ENCODE data around the gene DDX6.

DDX6 gene

GRCh38 chr11:118799372-118799771 is 8.4 kb upstream of the DDX6 start:
- Histone ChIP-seq H3K27ac (ENCODE audit: low read length) (no peak overlapping the region), H3K79me2 (ENCODE audit: insufficient read depth, low read length) (no peaks in the 10 kb centered on the region), H3K36me3 (ENCODE audit: insufficient read depth, low read length) (no peaks in the 10 kb centered on the region), H4K20me1 (ENCODE audit: insufficient read depth, low read length) (no peaks in the 10 kb centered on the region), H3K4me2 (ENCODE audit: insufficient read depth, low read length) (no peak overlapping the region), H3K27me3 (ENCODE audit: insufficient read depth, low read length, poor library complexity) (no peaks in the 10 kb centered on the region), H3K9me3 (ENCODE audit: insufficient read depth, low read length, severe bottlenecking) (no peaks in the 10 kb centered on the region), H3K4me3 (ENCODE audit: low read depth in 1 of 2, low read length in 2 of 2) (no peak overlapping the region), H3K4me1 (ENCODE audit: insufficient read depth, low read length) (no peaks in the 10 kb centered on the region), H2AFZ (ENCODE audit: low read depth, low read length) (no peak overlapping the region), H3K9ac (ENCODE audit: low read depth, low read length) (no peak overlapping the region)
- DNase-seq = no peak
- no peak for ATAC-seq (ENCODE audit: insufficient read depth, low read depth)
- no peak for TF ChIP-seq CTCF (IDR thresholded peaks at IDR 0.05; ENCODE audit: borderline replicate concordance, extremely low read depth, low read length, poor library complexity, severe bottlenecking)
- TF ChIP-seq EZH2 (IDR thresholded peaks at IDR 0.05; ENCODE audit: borderline replicate concordance, low read depth, low read length, severe bottlenecking) = no peak

- peaks cover 10% of the 10 kb centered on the region for H3K4me1 ChIP-seq (ENCODE audit: insufficient read depth, low read length)
- no peaks in the 10 kb centered on the region for H3K9me3 ChIP-seq (ENCODE audit: insufficient read depth, low read length, severe bottlenecking)
- no peak for TF ChIP-seq EZH2 (IDR thresholded peaks at IDR 0.05; ENCODE audit: borderline replicate concordance, low read depth, low read length, severe bottlenecking)
- TF ChIP-seq CTCF (IDR thresholded peaks at IDR 0.05; ENCODE audit: borderline replicate concordance, extremely low read depth, low read length, poor library complexity, severe bottlenecking) = no peak
- no peaks in the 10 kb centered on the region for H4K20me1 ChIP-seq (ENCODE audit: insufficient read depth, low read length)
- no peaks in the 10 kb centered on the region for H3K27me3 ChIP-seq (ENCODE audit: insufficient read depth, low read length, poor library complexity)
- no peak overlapping the region for H3K4me3 ChIP-seq (ENCODE audit: low read depth in 1 of 2, low read length in 2 of 2)
- no peak for DNase-seq
- no peak overlapping the region for H2AFZ ChIP-seq (ENCODE audit: low read depth, low read length)
- H3K4me2 ChIP-seq (ENCODE audit: insufficient read depth, low read length) = no peak overlapping the region
- no peak overlapping the region for H3K9ac ChIP-seq (ENCODE audit: low read depth, low read length)
- no peak for ATAC-seq (ENCODE audit: insufficient read depth, low read depth)
- H3K36me3 ChIP-seq (ENCODE audit: insufficient read depth, low read length) = no peaks in the 10 kb centered on the region
- no peaks in the 10 kb centered on the region; the same call in 1 of the 2 replicates for H3K79me2 ChIP-seq (ENCODE audit: insufficient read depth, low read length)
- no peak overlapping the region for H3K27ac ChIP-seq (ENCODE audit: low read length)
Measured at GRCh38 chr11:118797510-118797909, 6.5 kb upstream of the DDX6 start.

GRCh38 chr11:118792570-118793124 is 1.7 kb upstream of the DDX6 start:
- peak overlapping the region; percentile 76 to 97; a peak in 3 of 4 replicates for H3K4me3 ChIP-seq (ENCODE audit: low read depth in 1 of 2, low read length in 2 of 2)
- H2AFZ ChIP-seq (ENCODE audit: low read depth, low read length) = peak overlapping the region; percentile 80
- peak overlapping the region; percentile 85 for H3K9ac ChIP-seq (ENCODE audit: low read depth, low read length)
- ATAC-seq (ENCODE audit: insufficient read depth, low read depth) (peak; percentile 75), DNase-seq (peak; percentile 86)
- TF ChIP-seq CTCF (IDR thresholded peaks at IDR 0.05; ENCODE audit: borderline replicate concordance, extremely low read depth, low read length, poor library complexity, severe bottlenecking) (no peak), EZH2 (IDR thresholded peaks at IDR 0.05; ENCODE audit: borderline replicate concordance, low read depth, low read length, severe bottlenecking) (no peak)
- no peaks in the 10 kb centered on the region for H3K27me3 ChIP-seq (ENCODE audit: insufficient read depth, low read length, poor library complexity)
- H3K9me3 ChIP-seq (ENCODE audit: insufficient read depth, low read length, severe bottlenecking) = no peaks in the 10 kb centered on the region
- H3K79me2 ChIP-seq (ENCODE audit: insufficient read depth, low read length) = peaks cover 48% of the 10 kb centered on the region
- H3K4me2 ChIP-seq (ENCODE audit: insufficient read depth, low read length) = peak overlapping the region; percentile 72
- H3K36me3 ChIP-seq (ENCODE audit: insufficient read depth, low read length) = peaks cover 17% of the 10 kb centered on the region; the same call in 1 of the 2 replicates
- H4K20me1 ChIP-seq (ENCODE audit: insufficient read depth, low read length) = peaks cover 21% of the 10 kb centered on the region
- H3K4me1 ChIP-seq (ENCODE audit: insufficient read depth, low read length) = peaks cover 36% of the 10 kb centered on the region
- H3K27ac ChIP-seq (ENCODE audit: low read length) = peak overlapping the region; percentile 94

Measured in DND-41 (cell line).